ENCODE measurements around the gene GNAS-AS1. TPM values are rescaled to one million over a fixed set of nuclear protein-coding genes. Genes with fewer than 3 reads are reported as not detected.
A peak's percentile ranks its signal among the peaks of the same experiment; 100 is the strongest.

GNAS-AS1 gene
- polyA plus RNA-seq, 6 donors from 2014 or later: 0.35 TPM; not detected in 5

DNA sequence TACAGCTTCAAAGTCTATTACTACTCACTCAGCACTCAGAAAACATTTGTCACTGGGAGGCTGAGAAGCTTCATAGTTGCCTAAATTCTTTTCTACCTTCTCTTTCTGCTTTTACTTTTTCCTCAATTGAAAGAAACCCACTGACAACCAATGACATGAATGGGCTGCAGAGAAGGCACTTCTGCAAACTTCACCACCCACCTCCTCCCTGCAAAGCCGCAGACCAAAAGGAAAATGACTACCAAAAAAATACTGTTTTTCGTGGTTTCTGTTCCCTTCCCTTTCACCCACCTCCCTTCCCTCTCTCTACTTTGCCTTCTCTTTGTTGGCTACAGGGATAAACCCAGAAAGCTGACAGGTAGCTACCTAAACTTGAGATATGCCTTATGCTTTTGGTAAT, 3.2 kb downstream of the GNAS-AS1 start:
- DNase-seq: no peak
- ATAC-seq (ENCODE audit: low read depth in 2 of 2): no peak
- Mint-ChIP-seq H3K9me3 (peaks cover 0 to 6% (median 0%) of the 10 kb centered on the region in 7 donors), H3K4me3 (no peak overlapping the region), H3K27me3 (peaks cover 39 to 87% (median 63%) of the 10 kb centered on the region in 3 donors), H3K27ac (peak overlapping the region in 1 of 6 donors; percentile 77), H3K36me3 (no peaks in the 10 kb centered on the region), H3K4me1 (peaks cover 13 to 34% (median 23%) of the 10 kb centered on the region in 3 donors)

DNA sequence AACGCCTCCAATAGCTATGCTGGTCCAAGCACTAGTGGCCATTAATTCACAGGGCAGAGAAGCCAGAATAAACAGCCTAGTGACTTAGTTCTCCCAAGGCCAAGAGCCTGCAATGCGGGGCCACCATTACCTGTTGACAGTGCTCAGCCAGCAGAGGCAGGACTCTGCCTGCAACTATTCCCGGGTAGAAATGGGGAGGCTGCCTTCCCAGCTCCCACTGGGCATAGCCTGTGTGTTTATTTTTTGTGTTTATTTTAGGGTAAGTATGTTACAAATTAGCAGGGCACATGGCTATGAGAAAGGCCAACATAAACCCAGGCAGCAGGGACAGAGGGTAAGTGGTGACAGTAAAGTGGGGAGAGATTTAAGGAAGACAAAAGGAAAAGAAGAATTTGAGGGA, 5.0 kb downstream of the GNAS-AS1 start:
- H3K27ac Mint-ChIP-seq: peak overlapping the region in 1 of 6 donors; percentile 94
- peaks cover 6 to 24% (median 11%) of the 10 kb centered on the region in 3 donors for H3K4me1 Mint-ChIP-seq
- ATAC-seq (ENCODE audit: low read depth in 2 of 2) (no peak), DNase-seq (no peak)
- H3K27me3 Mint-ChIP-seq: peaks cover 44 to 87% (median 62%) of the 10 kb centered on the region in 3 donors
- H3K9me3 Mint-ChIP-seq: peaks cover 0 to 4% (median 0%) of the 10 kb centered on the region in 7 donors
- H3K36me3 Mint-ChIP-seq: no peaks in the 10 kb centered on the region
- no peak overlapping the region for H3K4me3 Mint-ChIP-seq

DNA sequence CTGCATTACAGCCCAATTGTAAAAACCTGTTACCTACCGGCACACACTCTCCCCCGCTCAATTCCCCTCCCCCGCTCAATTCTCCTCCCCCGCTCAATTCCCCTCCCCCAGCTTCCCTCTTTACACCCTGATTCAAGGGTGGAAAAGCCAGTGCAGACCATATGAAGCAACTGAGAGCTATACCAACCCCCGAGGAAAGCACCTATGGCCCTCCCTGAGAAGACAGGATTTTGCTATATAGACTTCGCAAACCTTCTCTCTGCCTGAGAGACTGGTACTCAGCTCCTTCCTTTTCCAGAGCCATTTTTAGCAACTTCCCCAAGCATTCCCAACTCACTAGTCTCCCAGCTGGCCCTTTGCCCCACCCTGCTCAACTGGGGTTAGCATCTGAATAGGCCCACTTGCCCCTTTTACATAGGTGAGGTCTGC, 7.6 kb downstream of the GNAS-AS1 start:
- Mint-ChIP-seq H3K4me3 (no peak overlapping the region), H3K4me1 (peaks cover 3 to 22% (median 21%) of the 10 kb centered on the region in 3 donors), H3K9me3 (peaks cover 0 to 2% (median 0%) of the 10 kb centered on the region in 7 donors), H3K27ac (no peak overlapping the region), H3K27me3 (peaks cover 27 to 86% (median 61%) of the 10 kb centered on the region in 3 donors), H3K36me3 (no peaks in the 10 kb centered on the region)
- ATAC-seq (ENCODE audit: low read depth in 2 of 2) (no peak), DNase-seq (no peak)

DNA sequence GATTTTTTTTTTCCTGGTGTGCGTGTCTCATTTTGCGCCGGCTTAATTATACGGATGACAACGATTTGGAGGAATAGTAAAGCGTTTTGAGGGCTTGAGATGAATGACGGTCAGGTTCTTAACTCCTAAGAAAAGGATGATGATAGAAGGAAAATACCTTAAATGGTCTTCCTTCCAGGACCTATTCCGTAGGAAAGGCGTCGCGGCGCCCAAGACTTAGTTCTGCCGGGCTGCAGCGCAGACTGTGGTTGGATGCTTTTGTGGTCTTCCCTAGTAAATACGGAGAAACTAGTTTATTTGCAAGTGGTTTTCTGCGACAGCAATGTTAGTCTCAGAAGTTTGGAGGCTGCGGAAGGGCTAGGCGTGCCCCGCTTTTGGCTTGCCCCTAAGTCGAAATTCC, 8.4 kb downstream of the GNAS-AS1 start:
- H3K9me3 Mint-ChIP-seq: peaks cover 0 to 2% (median 0%) of the 10 kb centered on the region in 7 donors
- ATAC-seq (ENCODE audit: low read depth in 2 of 2) (no peak), DNase-seq (no peak)
- H3K4me1 Mint-ChIP-seq: peaks cover 3 to 17% (median 16%) of the 10 kb centered on the region in 3 donors
- peaks cover 19 to 84% (median 61%) of the 10 kb centered on the region in 3 donors for H3K27me3 Mint-ChIP-seq
- H3K27ac Mint-ChIP-seq: peak overlapping the region in 1 of 6 donors; percentile 66
- H3K4me3 Mint-ChIP-seq: no peak overlapping the region
- H3K36me3 Mint-ChIP-seq: no peaks in the 10 kb centered on the region

DNA sequence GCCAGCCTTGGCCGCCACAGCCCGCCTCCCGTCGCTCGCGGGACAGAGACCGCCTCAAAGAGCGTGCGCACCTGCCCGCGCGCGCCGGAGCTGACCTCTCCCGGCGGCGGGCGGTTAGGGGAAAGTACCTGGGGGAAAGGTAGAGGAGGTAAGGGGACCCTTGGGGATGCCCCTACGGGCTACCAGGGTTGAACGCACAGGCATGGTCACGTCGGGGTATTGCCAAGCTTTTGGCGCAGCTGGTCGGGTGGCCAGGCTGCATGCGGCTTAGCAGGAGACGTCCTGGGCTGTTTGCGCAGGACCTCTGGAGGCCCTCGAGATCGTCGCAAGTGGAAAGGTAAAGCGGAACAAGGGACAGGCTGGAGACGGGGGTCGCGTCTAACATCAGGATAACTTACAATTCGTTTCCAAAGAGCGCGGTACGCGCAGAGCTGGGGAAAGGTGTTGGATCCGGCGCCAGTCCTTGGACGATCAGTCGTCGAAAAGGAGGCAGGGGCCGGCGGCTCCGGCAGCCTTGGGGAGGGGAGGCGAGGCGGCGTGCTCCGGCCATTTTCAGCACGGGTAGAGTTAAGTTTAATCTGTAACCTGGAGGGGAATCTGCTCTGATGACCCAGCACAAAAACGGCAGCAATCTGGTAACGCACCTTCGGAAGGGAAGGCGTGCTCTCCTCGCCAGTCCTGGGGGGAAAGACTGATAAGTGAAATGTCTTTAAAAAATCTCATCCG, 9.0 kb downstream of the GNAS-AS1 start:
- Mint-ChIP-seq H3K4me1 (peaks cover 3 to 17% (median 13%) of the 10 kb centered on the region in 3 donors), H3K27ac (no peak overlapping the region), H3K4me3 (no peak overlapping the region), H3K27me3 (peaks cover 20 to 87% (median 64%) of the 10 kb centered on the region in 3 donors), H3K36me3 (no peaks in the 10 kb centered on the region), H3K9me3 (peaks cover 0 to 2% (median 0%) of the 10 kb centered on the region in 7 donors)
- DNase-seq: no peak
- ATAC-seq (ENCODE audit: low read depth in 2 of 2): no peak

DNA sequence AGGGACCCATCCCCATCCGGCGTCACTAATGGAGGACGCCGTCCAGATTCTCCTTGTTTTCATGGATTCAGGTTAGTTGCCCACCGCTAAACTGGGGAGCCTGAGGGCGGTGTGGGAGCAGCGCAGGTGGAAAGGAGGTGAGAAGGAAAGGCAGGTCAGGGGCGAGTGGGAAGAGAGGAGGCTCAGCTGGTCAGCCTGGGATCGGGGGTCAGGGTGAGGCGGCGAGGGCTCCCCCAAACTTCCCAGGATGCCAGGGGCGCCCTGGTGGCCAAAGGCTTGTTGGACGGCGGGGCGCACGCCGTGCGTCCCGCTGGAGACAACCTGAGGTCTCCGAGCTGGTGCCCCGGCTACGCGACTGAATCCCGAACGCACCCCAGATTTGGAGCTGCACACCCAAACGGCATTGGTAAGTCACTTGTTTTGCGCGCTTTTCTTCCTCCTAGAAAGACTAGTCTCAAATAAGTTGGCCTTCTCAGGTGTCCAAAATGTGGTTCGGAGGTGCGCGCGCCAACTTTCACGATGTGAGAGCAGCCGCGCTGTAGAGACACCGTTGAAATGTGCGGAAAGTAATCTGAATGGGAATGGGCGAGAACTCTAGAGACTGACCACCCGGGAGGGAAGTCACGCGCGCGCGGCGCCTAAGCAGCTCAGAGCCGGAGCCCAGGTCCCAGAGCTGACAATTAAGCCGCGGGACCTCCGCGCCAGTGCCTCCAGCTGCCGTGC, 9.7 kb downstream of the GNAS-AS1 start:
- ATAC-seq (ENCODE audit: low read depth in 2 of 2): no peak
- H3K4me3 Mint-ChIP-seq: peak overlapping the region in 1 of 8 donors; percentile 42
- H3K27me3 Mint-ChIP-seq: peaks cover 24 to 88% (median 67%) of the 10 kb centered on the region in 3 donors
- H3K36me3 Mint-ChIP-seq: no peaks in the 10 kb centered on the region
- H3K27ac Mint-ChIP-seq: peak overlapping the region in 1 of 6 donors; percentile 84
- H3K4me1 Mint-ChIP-seq: peaks cover 3 to 17% (median 13%) of the 10 kb centered on the region in 3 donors
- no peak for DNase-seq
- H3K9me3 Mint-ChIP-seq: peaks cover 0 to under 1% (median 0%) of the 10 kb centered on the region in 7 donors

DNA sequence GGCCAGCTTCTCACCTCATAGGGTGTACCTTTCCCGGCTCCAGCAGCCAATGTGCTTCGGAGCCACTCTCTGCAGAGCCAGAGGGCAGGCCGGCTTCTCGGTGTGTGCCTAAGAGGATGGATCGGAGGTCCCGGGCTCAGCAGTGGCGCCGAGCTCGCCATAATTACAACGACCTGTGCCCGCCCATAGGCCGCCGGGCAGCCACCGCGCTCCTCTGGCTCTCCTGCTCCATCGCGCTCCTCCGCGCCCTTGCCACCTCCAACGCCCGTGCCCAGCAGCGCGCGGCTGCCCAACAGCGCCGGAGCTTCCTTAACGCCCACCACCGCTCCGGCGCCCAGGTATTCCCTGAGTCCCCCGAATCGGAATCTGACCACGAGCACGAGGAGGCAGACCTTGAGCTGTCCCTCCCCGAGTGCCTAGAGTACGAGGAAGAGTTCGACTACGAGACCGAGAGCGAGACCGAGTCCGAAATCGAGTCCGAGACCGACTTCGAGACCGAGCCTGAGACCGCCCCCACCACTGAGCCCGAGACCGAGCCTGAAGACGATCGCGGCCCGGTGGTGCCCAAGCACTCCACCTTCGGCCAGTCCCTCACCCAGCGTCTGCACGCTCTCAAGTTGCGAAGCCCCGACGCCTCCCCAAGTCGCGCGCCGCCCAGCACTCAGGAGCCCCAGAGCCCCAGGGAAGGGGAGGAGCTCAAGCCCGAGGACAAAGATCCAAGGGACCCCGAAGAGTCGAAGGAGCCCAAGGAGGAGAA, 10.5 kb downstream of the GNAS-AS1 start:
- H3K36me3 Mint-ChIP-seq: no peaks in the 10 kb centered on the region
- no peak for ATAC-seq (ENCODE audit: low read depth in 2 of 2)
- peak overlapping the region in 1 of 6 donors; percentile 84 for H3K27ac Mint-ChIP-seq
- peaks cover 3 to 17% (median 13%) of the 10 kb centered on the region in 3 donors for H3K4me1 Mint-ChIP-seq
- DNase-seq: no peak
- H3K27me3 Mint-ChIP-seq: peaks cover 21 to 88% (median 64%) of the 10 kb centered on the region in 3 donors
- H3K4me3 Mint-ChIP-seq: peak overlapping the region in 3 of 8 donors; percentile 9 to 63 (median 57)
- H3K9me3 Mint-ChIP-seq: no peaks in the 10 kb centered on the region

DNA sequence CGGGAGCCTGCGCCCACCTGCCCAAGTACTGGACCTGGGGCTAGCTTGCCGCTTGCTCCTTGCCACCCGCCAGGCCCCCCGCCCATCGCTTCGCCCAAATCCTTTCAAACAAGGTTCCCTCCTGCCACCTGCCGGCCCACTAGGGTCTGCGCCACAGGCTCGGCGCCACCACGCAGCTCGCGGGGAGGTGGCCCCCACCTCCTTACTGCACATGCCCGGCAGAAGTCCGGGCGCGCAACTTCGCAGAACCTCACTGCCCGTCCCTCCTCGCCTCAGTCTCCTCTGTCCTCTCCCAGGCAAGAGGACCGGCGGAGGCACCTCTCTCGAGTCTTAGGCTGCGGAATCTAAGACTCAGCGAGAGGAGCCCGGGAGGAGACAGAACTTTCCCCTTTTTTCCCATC, 11.2 kb downstream of the GNAS-AS1 start:
- Mint-ChIP-seq H3K4me3 (peak overlapping the region in 5 of 8 donors; percentile 20 to 63 (median 53)), H3K4me1 (peaks cover 3 to 17% (median 13%) of the 10 kb centered on the region in 3 donors), H3K27ac (no peak overlapping the region), H3K27me3 (peaks cover 21 to 85% (median 62%) of the 10 kb centered on the region in 3 donors), H3K9me3 (no peaks in the 10 kb centered on the region), H3K36me3 (no peaks in the 10 kb centered on the region)
- DNase-seq (no peak), ATAC-seq (ENCODE audit: low read depth in 2 of 2) (peak; percentile 46 to 52)

DNA sequence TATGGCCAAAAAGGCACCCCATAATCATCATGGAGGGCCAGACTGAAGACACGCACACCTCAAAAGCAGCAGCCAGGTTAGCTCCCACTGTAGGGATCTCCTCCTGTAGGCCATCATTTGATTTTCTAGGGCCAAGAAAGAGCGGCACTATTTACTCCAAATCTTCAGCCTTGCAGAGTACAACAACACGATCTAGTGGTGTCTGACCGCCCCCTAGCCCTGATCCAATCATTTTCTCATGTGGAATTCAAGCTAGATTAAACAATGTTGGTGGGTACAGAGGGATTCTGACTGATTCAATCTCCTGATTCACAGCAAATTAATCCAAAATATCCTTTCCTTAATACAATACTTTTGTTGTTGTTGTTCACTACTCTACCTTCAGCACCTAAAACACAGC, 12.5 kb downstream of the GNAS-AS1 start:
- H3K27me3 Mint-ChIP-seq: peaks cover 17 to 86% (median 62%) of the 10 kb centered on the region in 3 donors
- no peak overlapping the region for H3K4me3 Mint-ChIP-seq
- no peak overlapping the region for H3K27ac Mint-ChIP-seq
- no peak for ATAC-seq (ENCODE audit: low read depth in 2 of 2)
- no peaks in the 10 kb centered on the region for H3K9me3 Mint-ChIP-seq
- peaks cover 3 to 17% (median 13%) of the 10 kb centered on the region in 3 donors for H3K4me1 Mint-ChIP-seq
- H3K36me3 Mint-ChIP-seq: no peaks in the 10 kb centered on the region
- no peak for DNase-seq

DNA sequence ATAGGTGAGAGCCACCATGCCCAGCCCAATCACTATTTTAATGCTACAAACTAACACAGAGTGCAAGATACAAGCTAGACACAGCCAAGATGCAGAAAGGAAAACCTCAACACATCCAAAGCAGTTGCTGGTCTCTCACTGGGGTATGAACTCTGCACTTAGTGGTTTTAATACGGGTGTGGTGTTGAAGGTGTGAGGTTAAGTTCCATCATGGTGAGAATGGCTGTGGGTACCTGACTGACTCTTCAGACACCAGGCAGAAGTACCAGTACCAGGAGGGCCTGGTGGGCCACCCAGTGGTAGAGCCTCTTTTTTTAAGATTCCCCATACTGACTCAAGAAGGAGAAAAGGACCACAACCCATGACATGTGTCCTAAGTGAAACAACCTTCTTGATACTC, 13.0 kb downstream of the GNAS-AS1 start:
- Mint-ChIP-seq H3K4me1 (peaks cover 3 to 17% (median 13%) of the 10 kb centered on the region in 3 donors), H3K36me3 (no peaks in the 10 kb centered on the region), H3K4me3 (no peak overlapping the region), H3K9me3 (no peaks in the 10 kb centered on the region), H3K27ac (no peak overlapping the region), H3K27me3 (peaks cover 13 to 87% (median 59%) of the 10 kb centered on the region in 3 donors)
- ATAC-seq (ENCODE audit: low read depth in 2 of 2): no peak
- DNase-seq: no peak

DNA sequence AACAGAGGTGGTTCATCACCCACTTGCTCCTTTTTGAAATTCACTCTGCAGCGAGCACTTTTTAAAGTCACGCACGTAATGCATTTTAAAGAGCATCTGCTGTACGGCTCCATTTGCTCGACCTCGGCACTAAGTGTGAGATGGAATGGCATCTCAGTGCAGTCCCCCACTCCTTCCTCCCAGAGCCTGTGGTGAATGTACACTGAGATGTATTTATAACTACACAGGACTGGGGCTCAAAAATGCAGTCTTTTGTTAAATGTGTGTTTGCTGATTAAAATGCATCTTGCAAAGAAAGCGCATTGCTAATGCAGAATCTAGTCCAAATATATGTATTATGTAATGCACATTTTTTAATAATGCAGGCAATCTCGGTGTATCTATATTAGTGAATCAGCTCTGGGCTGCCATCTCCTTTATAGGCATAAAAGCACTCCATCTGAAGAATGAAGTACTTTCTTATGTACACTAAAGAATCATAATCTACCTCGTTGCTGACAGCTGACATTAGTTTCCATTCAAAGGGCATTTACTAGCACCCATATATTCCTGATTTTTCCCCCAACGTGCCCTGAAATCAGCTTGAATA, 14.0 kb downstream of the GNAS-AS1 start:
- Mint-ChIP-seq H3K9me3 (no peaks in the 10 kb centered on the region), H3K36me3 (no peaks in the 10 kb centered on the region), H3K4me1 (peaks cover 3 to 17% (median 13%) of the 10 kb centered on the region in 3 donors), H3K27ac (no peak overlapping the region), H3K27me3 (peaks cover 8 to 80% (median 54%) of the 10 kb centered on the region in 3 donors), H3K4me3 (no peak overlapping the region)
- ATAC-seq (ENCODE audit: low read depth in 2 of 2) (no peak), DNase-seq (no peak)

DNA sequence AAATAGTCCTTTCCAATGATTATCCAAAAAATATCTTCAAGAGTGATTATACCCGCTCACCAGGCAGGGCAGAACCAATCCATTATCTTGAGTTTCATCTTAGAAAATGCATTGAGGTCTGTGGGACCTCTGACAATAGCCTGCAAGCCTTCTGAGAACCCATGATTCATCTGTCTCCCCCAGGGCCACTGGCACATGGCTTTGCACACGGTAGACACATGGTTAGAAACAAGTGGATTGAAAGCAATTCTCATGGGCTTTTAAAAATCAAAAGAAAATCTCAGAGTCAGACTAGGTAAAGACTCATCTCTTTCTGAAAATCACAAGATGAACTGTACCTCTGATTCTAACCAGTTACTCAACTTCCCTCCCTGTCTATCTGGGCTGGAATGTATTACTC, 15.5 kb downstream of the GNAS-AS1 start:
- no peak for DNase-seq
- Mint-ChIP-seq H3K27ac (peak overlapping the region in 1 of 6 donors; percentile 8), H3K27me3 (peaks cover 8 to 65% (median 39%) of the 10 kb centered on the region in 3 donors), H3K4me3 (no peak overlapping the region), H3K36me3 (peaks cover 0 to 7% of the 10 kb centered on the region in 2 donors), H3K9me3 (peaks cover 0 to 5% (median 0%) of the 10 kb centered on the region in 7 donors), H3K4me1 (peaks cover 7 to 9% (median 7%) of the 10 kb centered on the region in 3 donors)
- no peak for ATAC-seq (ENCODE audit: low read depth in 2 of 2)

All from naive B cell (primary cell).